ENCODE measurements around the gene DIP2A. TPM values are rescaled to one million over a fixed set of nuclear protein-coding genes. Genes with fewer than 3 reads are reported as not detected.
"Not testable (repeated sequence)": the region's sequence is repeated elsewhere in the genome, so short reads cannot be mapped to it uniquely, and the experiment has no call there.

DIP2A gene
- total and polyA plus RNA-seq, 2 donors, result 18.2 to 44.8 TPM

DNA sequence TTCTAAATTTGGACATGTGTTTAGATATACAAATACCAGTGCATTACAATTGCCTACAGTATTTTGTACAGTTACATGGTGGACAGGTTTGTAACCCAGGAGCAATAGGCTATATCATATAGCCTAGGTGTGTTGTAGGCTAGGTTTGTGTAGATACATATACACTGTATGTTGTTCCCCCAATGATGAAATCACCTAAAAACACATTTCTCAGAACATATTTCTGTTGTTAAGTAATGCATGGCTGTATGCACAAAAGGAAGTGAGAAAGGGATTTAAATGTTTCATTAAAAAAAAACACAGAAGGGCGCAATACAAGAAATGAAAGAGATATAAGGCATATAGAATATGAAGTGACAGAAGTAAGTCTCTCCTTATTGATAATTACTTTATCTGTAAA, 114.2 kb downstream of the DIP2A start:
- WGBS, result 97% methylated on average over 1 of the region's 1 CpG
- Histone ChIP-seq H3K27ac (ENCODE audit: low read depth) (no peak overlapping the region), H3K36me3 (ENCODE audit: insufficient read depth) (peaks cover 5% of the 10 kb centered on the region), H3K4me3 (ENCODE audit: low read depth, low read length) (no peak overlapping the region), H3K4me1 (ENCODE audit: insufficient read depth) (no peaks in the 10 kb centered on the region)
- DNase-seq (ENCODE audit: extremely low spot score), result no peak

- not testable (repeated sequence) for DNase-seq (ENCODE audit: extremely low spot score); H3K4me3 ChIP-seq (ENCODE audit: low read depth, low read length); H3K4me1 ChIP-seq (ENCODE audit: insufficient read depth); H3K27ac ChIP-seq (ENCODE audit: low read depth); H3K36me3 ChIP-seq (ENCODE audit: insufficient read depth)
- WGBS, result 94% methylated on average over 5 of the region's 5 CpGs
These were observed 119.1 kb downstream of the DIP2A start for GRCh38 chr21:46577786-46578185.

DNA sequence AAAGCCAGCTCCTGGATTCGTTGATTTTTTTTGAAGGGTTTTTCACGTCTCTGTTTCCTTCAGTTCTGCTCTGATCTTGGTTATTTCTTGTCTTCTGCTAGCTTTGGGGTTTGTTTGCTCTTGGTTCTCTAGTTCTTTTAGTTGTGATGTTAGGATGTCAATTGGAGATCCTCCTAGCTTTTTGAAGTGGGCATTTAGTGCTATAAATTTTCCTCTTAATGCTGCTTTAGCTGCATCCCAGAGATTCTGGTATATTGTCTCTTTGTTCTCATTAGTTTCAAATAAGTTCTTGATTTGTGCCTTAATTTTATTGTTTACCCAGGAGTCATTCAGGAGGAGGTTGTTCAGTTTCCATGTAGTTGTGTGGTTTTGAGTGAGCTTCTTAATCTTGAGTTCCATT, 120.7 kb downstream of the DIP2A start:
- not testable (repeated sequence) for H3K4me3 ChIP-seq (ENCODE audit: low read depth, low read length); H3K4me1 ChIP-seq (ENCODE audit: insufficient read depth); H3K27ac ChIP-seq (ENCODE audit: low read depth); H3K36me3 ChIP-seq (ENCODE audit: insufficient read depth); DNase-seq (ENCODE audit: extremely low spot score)
- 97% methylated on average over 2 of the region's 2 CpGs for WGBS

GRCh38 chr21:46581780-46582307, 123.2 kb downstream of the DIP2A start:
- Histone ChIP-seq H3K4me3 (ENCODE audit: low read depth, low read length) (no peak overlapping the region), H3K36me3 (ENCODE audit: insufficient read depth) (no peaks in the 10 kb centered on the region), H3K27ac (ENCODE audit: low read depth) (no peak overlapping the region), H3K4me1 (ENCODE audit: insufficient read depth) (no peaks in the 10 kb centered on the region)
- 97% methylated on average over 5 of the region's 5 CpGs for WGBS
- no peak for DNase-seq (ENCODE audit: extremely low spot score)

DNA sequence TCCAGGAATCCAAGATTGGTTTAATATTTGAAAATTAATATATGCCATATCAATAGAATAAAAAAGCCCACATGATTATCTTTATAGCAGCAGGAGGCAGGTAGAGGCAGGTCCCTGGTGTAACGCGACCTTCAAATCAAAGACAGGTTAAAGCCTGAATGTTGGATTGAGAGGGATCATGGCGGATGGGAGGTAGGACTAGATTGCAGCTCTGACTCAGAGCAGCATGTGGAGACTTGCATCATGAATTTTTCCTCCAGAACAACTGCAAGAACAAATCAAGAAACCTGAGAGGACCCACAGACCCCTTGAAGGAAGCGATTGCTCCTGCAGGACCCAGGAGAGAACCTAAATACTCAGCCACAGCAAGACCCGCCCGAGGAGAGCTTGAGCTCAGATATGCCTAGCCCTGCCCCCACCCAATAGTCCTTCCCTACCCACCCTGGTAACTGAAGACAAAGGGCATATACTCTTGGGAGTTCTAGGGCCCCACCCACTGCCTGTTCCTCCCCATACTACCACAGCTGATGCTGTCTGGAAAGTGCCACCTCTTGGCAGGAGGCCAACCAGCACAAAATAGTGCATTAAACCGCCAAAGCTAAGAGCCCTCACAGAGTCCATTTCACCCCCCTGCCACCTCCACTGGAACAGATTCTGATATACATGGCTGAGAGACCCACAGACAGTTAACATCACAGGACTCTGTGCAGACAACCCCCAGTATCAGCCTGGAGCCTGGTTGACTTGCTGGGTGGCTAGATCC, 126.7 kb downstream of the DIP2A start:
- Histone ChIP-seq H3K4me1 (ENCODE audit: insufficient read depth) (no peaks in the 10 kb centered on the region), H3K36me3 (ENCODE audit: insufficient read depth) (no peaks in the 10 kb centered on the region), H3K27ac (ENCODE audit: low read depth) (no peak overlapping the region), H3K4me3 (ENCODE audit: low read depth, low read length) (no peak overlapping the region)
- WGBS, result 86% methylated on average over 7 of the region's 7 CpGs
- DNase-seq (ENCODE audit: extremely low spot score), result no peak

DNA sequence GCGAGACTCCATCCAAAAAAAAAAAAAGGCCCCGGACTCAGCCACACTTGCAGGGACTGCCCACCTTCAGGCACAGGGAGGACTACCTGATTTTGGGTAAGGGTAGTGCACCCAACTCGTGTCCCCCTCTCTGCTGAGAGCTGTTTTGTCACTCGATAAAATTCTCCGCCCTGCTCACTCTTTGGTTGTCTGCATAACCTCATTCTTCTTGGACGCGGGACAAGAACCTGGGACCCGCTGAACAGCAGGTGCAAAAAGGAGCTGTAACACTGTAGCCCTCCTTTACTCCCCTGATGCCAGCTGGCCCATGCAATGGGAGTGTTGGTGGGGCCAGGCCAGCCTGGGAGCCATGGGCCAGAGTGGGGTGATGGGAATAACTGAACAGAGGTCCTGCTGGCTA, 135.6 kb downstream of the DIP2A start:
- 71% methylated on average over 8 of the region's 8 CpGs for WGBS
- Histone ChIP-seq H3K4me3 (ENCODE audit: low read depth, low read length) (no peak overlapping the region), H3K4me1 (ENCODE audit: insufficient read depth) (no peaks in the 10 kb centered on the region), H3K27ac (ENCODE audit: low read depth) (no peak overlapping the region), H3K36me3 (ENCODE audit: insufficient read depth) (no peaks in the 10 kb centered on the region)
- DNase-seq (ENCODE audit: extremely low spot score), result no peak

- Histone ChIP-seq H3K36me3 (ENCODE audit: insufficient read depth) (no peaks in the 10 kb centered on the region), H3K4me3 (ENCODE audit: low read depth, low read length) (no peak overlapping the region), H3K27ac (ENCODE audit: low read depth) (no peak overlapping the region), H3K4me1 (ENCODE audit: insufficient read depth) (no peaks in the 10 kb centered on the region)
- no peak for DNase-seq (ENCODE audit: extremely low spot score)
- 100% methylated on average over 1 of the region's 1 CpG for WGBS
These were observed 137.5 kb downstream of the DIP2A start for GRCh38 chr21:46596201-46596600.

DNA sequence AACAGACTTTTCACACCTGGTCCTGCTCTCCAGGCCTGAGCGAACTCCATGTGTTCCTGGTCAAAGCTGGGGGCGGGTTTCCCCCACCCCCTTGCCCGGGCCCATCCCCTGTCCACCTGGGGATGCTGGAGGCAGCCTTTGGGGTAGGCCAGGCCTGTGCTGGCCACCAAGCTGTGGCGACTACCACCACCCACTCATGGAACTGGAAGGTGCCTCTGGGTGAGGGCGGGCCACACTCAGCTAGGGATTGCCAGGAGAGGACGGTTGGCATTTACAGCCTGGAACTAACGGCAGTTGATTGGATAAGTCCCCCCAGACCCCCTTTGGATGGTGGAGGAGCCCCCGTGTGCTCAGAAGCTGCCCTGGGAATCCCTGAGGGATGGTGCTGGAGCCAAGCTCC, 138.3 kb downstream of the DIP2A start:
- 92% methylated on average over 8 of the region's 8 CpGs for WGBS
- no peak for DNase-seq (ENCODE audit: extremely low spot score)
- Histone ChIP-seq H3K4me1 (ENCODE audit: insufficient read depth) (no peaks in the 10 kb centered on the region), H3K27ac (ENCODE audit: low read depth) (no peak overlapping the region), H3K36me3 (ENCODE audit: insufficient read depth) (no peaks in the 10 kb centered on the region), H3K4me3 (ENCODE audit: low read depth, low read length) (no peak overlapping the region)

DNA sequence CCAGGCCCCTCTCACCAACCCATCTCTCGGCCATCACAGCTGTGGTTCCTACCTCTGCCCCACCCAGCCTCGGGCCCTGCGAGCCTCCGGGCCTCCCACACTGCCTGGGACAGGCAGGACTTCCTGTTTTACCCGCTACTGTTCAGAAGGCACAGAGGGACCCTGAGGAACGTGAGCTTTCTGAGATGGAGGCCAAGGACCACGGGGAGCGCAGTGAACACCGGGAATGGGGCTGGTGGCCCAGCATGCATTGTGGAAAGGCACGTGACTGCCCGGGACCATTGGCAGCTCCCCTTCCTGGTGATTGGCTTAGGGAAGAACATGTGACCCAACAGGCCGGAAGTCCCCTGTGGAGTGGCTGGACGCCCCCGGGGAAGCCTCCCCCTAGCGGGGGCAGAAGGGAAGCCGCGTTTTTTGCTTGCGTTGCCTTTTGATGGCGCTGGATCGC, 139.2 kb downstream of the DIP2A start:
- H3K36me3 ChIP-seq (ENCODE audit: insufficient read depth), result no peaks in the 10 kb centered on the region
- H3K27ac ChIP-seq (ENCODE audit: low read depth), result no peak overlapping the region
- no peak overlapping the region for H3K4me3 ChIP-seq (ENCODE audit: low read depth, low read length)
- WGBS, result 93% methylated on average over 20 of the region's 20 CpGs
- H3K4me1 ChIP-seq (ENCODE audit: insufficient read depth), result no peaks in the 10 kb centered on the region
- DNase-seq (ENCODE audit: extremely low spot score), result no peak

GRCh38 chr21:46598581-46599572, 140.2 kb downstream of the DIP2A start:
- DNase-seq (ENCODE audit: extremely low spot score), result peak; percentile 36
- Histone ChIP-seq H3K4me3 (ENCODE audit: low read depth, low read length) (no peak overlapping the region), H3K27ac (ENCODE audit: low read depth) (no peak overlapping the region), H3K4me1 (ENCODE audit: insufficient read depth) (no peaks in the 10 kb centered on the region), H3K36me3 (ENCODE audit: insufficient read depth) (no peaks in the 10 kb centered on the region)
- WGBS, result 63% methylated on average over 38 of the region's 38 CpGs

- no peaks in the 10 kb centered on the region for H3K4me1 ChIP-seq (ENCODE audit: insufficient read depth)
- H3K4me3 ChIP-seq (ENCODE audit: low read depth, low read length), result no peak overlapping the region
- H3K36me3 ChIP-seq (ENCODE audit: insufficient read depth), result no peaks in the 10 kb centered on the region
- no peak for DNase-seq (ENCODE audit: extremely low spot score)
- WGBS, result 73% methylated on average over 5 of the region's 5 CpGs
- no peak overlapping the region for H3K27ac ChIP-seq (ENCODE audit: low read depth)
These were observed 141.6 kb downstream of the DIP2A start for GRCh38 chr21:46600305-46600704.

DNA sequence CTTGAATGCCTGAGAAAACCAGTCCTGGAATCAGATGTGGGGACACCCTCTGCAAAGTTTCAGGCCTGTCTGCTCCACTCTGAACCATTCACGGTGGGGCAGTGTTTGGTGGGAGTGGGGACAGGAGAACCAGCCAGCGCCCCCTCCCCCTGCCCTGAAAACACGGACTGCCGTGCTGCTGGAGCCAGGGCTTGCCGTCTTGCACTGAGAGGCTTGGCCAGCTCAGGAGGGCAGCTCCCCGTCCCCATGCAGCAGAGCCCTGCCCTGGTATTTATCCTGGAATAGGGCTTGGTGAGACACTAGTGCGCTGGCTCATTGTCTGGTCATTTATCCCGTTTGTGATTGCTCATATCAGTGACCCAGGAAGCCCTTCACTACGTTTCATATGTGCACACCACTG, 142.3 kb downstream of the DIP2A start:
- H3K4me1 ChIP-seq (ENCODE audit: insufficient read depth), result no peaks in the 10 kb centered on the region
- 66% methylated on average over 9 of the region's 9 CpGs for WGBS
- no peak for DNase-seq (ENCODE audit: extremely low spot score)
- no peak overlapping the region for H3K27ac ChIP-seq (ENCODE audit: low read depth)
- H3K4me3 ChIP-seq (ENCODE audit: low read depth, low read length), result no peak overlapping the region
- no peaks in the 10 kb centered on the region for H3K36me3 ChIP-seq (ENCODE audit: insufficient read depth)

- WGBS, result 48% methylated on average over 9 of the region's 9 CpGs
- no peak overlapping the region for H3K27ac ChIP-seq (ENCODE audit: low read depth)
- no peaks in the 10 kb centered on the region for H3K36me3 ChIP-seq (ENCODE audit: insufficient read depth)
- no peak for DNase-seq (ENCODE audit: extremely low spot score)
- no peak overlapping the region for H3K4me3 ChIP-seq (ENCODE audit: low read depth, low read length)
- no peaks in the 10 kb centered on the region for H3K4me1 ChIP-seq (ENCODE audit: insufficient read depth)
These were observed 144.5 kb downstream of the DIP2A start for GRCh38 chr21:46603228-46603627.
